Measurements from ENCODE around the gene ZNHIT1.

ZNHIT1 gene

GRCh38 chr7:101217388-101218235 is at the start of gene ZNHIT1, which contains the start of gene PLOD3:
TSS of gene ZNHIT1 (plus strand) at chr7:101218165. CDS start at chr7:101218196, 31 bp downstream.
TSS of gene PLOD3 (minus strand) at chr7:101217581. CDS start at chr7:101217274, 307 bp downstream.
- DNase-seq, result peak; percentile 100

DNA sequence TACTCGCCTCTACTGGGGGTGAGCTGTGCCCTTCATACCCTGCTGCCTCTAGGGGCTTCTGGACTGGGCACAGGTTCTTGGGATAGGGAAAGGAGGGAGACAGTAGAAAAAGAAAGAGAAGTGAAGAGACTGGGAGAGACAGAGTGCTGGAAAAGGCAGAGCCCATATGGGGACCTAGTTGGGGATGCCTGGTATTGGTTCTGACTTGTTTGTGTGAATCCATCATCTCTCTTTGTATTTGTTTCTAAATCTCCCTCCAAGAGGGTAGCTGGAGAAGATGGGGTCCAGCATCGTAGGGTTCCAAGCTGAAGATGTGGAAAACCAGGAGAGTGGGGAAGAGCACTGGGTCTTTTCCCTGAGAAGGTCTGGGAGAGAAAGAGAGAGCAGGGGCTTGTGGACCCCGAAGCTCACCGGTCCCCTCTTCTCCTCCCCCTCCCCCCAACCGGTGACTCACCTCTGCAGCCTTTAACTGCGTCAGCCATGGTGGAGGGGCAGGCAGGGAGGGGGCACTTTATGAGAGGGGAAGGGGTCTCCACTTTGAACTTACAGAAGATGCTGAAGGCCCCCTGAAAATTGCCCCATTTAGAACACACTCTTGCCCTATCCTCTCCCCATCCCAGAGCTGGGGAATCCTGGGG is 49.4 kb upstream of the ZNHIT1 start:
- DNase-seq, result no peak

GRCh38 chr7:101169110-101169837 is 48.7 kb upstream of the ZNHIT1 start:
- no peak for DNase-seq

DNA sequence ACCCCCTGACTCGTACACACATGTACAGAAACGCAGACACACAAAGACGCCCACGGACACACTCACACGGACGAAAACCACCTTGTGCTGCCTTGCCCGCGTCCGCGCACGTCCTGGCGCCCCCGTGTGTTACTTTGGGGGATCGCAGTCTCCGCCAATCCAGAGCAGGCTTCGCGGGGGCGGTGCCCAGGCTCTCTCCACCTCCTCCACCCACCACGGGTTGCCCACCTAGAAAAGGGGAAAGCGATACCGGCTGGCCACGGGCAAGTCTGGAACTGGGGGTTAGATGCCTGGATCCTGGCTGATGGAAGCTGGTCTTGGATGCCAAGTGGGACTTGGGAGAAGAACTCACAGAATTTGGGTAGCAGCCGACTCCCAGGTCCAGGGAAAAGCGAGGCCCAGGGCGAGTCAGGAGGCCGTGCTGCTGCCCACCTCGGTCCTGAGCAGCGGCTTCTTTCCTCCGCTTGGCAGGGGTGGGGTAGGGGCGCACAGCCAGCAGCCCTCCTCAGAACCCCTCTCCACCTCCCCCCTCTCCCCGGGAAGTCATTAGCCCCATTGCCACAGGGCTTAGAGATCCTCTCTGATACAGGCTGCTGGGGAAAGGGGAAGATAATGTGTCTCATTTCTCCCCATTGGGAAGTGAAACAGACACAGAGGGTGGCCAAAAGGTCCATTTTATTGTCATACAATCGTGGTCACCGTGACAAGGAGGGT is 48.0 kb upstream of the ZNHIT1 start:
- peak; percentile 76 for DNase-seq

DNA sequence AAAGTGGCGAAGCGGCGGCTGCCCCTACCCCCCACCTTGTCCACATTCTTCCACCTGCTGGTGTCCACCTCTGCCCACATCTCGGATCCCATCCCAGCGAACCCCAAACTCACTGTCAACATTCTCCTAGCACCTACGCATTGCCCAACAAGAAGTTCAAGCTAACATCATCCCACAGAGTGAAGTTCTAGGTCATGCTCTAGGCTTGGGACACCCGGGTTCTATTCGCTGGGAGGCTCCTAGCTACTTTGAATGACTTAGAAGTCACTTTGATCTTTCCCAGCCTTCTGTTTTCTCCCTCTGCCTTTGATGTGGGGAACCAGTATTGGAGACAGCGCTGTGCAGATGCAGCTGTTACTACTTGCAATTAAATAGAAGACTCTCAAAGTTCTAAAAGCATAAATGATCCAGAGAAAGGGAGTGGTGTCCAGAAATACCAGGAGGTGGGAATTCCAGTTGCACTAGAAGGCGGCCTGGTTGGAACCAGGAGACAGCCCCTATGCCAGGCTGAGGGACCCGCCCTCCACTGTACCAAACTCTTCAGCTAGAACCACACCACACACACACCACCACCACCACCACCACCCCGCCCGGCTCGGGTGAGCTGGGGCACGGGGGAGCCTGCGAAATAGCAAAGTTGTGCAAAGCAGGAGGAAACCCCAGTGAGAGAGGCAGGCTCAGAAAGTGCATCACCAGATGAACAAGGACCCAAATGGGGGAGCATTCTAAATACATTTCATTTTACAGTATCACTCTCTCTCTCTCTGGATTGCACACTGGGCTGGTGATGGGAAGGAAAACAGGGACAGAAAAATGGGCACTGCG is 47.1 kb upstream of the ZNHIT1 start:
- DNase-seq, result peak; percentile 41

DNA sequence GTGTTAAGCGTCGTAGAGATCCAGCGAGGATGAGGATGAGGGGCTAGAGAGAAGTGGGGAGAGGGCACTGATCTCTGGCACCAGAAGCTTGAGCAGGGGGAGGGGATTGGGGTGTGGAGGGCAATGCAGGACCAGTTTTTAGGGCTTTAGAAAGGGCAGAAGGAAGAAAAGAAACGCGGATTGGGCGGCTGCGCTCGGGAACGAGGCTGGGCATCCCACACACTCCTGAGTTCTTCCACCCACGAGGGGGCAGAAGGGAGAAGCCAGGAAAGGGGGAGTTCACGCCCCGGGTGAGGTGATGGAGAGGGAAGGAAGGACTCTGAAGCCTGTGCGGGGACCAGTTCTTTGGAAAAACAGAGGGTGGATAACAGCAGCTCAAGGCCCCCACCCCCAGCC is 46.5 kb upstream of the ZNHIT1 start:
- no peak for DNase-seq

DNA sequence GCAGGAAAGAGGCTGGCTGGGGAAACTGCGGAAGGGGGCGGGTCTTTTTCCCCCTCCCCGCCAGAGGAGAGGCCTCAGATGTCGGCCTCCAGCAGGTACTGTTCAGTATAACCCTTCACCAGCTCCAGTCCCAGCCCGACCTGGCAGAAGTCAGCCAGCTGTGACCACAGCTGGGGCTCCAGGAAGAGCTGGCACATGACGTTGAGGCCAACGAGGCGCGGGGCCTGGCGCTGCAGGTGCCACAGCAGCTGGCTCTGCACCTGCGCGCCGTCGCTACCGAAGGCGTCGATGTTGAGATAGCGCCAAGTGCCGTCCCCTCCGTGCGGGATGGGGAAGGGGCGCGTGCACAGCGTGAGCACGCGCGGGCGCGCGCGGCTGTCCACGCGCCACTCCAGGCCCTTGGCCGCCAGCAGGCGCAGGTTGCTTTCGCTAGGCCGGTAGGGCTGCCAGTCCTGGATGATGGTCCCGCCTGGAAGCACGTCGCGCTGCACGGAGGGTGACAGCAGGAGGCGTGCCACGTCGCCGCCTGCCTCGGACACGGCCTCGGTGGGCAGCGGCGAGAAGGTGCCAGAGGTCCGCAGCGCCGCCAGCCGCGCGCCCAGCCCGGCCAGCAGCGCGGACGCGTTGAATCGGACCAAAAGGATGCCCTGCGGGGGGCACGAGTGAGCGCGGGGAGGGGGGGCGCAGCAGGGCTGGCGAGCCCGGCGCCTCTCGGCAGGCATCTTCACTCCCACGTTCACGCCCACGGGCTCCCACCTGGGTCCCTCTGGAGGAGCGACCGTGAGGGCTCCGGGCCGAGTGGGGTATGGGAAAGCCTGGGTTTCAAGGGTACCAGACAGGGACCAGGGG is 45.7 kb upstream of the ZNHIT1 start:
- DNase-seq, result no peak

- peak; percentile 76 for DNase-seq
These were observed 44.9 kb upstream of the ZNHIT1 start for GRCh38 chr7:101172854-101173751.

- DNase-seq, result peak; percentile 60
These were observed 44.2 kb upstream of the ZNHIT1 start for GRCh38 chr7:101173752-101174244.

- DNase-seq, result no peak
These were observed 43.6 kb upstream of the ZNHIT1 start for GRCh38 chr7:101174322-101174854.

DNA sequence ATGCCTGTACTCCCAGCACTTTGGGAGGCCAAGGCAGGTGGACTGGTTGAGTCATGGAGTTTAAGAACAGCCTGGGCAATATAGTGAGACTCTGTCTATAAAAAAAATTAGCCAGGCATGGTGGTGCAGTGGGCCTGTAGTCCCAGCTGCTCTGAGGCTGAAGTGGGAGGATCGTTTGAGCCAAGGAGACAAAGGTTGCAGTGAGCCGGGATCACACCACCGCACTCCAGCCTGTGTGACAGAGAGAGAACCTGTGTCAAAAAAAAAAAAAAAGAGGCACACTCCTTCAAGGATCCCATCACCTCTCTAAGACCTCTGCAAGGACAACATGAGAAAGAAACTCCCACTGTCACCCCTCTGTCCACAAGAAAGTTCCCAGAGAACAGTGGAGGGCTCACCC is 42.3 kb upstream of the ZNHIT1 start:
- DNase-seq, result no peak

- no peak for DNase-seq
These were observed 40.3 kb upstream of the ZNHIT1 start for GRCh38 chr7:101177644-101178043.

GRCh38 chr7:101179117-101179516 is 38.8 kb upstream of the ZNHIT1 start:
- no peak for DNase-seq

- DNase-seq, result no peak
These were observed 38.3 kb upstream of the ZNHIT1 start for GRCh38 chr7:101179713-101180112.

DNA sequence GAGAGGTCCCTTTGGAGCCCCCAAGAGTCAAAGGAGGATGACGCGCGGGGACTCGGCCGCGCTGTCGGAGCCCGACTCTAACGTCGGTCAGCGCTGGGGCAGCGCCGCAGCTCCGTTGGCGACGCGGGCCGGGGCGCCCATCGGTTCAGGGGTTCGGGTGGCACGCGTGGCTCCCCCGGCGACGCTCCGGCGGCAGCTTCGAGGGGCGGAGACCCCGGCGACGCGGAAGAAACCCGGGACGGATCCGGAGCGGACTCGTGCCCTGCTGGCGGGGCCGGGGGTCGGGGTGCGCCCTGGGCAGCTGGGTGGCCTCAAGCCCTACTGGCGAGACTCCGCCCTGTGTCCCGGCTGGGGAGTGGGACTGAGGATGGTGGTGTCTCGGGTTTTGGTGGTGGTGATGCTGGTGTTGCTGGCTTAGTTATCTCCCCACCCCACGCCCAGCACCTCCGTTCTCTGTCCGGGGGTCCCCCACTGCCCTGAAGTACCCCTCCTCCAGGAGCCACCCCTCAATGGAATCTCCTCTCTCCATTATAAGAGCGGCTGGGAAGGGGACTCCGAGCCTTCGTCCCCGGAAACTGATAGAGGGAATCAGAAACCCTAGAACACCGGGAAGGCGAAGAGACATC is 37.7 kb upstream of the ZNHIT1 start, which contains the start of gene NAT16:
Gene NAT16, minus strand, starts transcription at position 164 of the 626 bp plus-strand sequence. CDS start 5,486 bp downstream, outside the sequence.
- no peak for DNase-seq

DNA sequence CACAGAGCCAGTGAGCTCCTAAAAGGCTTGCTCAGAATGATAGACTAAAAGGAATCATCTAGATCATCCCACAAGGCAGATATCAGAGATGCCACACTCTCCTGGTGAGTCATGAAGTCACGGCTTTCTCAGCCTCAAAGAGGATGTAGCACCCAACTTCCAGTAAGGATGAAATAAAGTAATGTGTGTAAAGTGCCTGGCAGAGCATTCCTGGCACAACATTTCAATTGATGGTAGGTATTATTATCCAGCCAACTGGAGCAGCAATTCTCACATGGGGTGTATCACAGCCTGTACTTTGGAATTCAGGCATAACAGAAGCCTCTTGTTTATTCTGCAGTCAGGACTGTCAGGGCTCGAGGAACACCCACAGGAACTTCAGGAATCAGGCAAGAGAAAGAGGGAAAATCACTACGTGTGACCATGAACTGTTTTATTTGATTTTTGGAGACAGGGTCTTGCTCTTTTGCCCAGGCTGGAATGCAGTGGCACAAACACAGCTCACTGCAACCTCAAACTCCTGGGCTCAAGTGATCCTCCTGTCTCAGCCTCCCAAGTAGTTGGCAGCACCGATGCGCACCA is 32.6 kb upstream of the ZNHIT1 start:
- peak; percentile 70 for DNase-seq

DNA sequence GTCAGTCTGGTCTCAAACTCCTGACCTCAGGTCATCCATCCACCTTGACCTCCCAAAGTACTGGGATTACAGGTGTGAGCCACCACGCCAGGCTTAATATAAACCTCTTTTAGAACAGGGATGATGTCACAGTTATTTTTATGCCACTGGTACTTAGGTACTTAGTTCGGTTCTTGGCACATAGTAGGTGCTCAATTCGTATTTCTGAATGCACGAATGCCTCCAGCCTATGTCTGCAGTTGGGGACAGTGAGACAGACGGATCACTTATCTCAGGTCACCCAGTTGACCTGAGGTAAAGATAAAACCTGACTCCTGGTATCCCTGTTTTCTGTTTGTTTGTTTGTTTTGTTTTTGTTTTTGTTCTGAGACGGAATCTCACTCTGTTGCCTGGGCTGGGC is 31.8 kb upstream of the ZNHIT1 start:
- no peak for DNase-seq

DNA sequence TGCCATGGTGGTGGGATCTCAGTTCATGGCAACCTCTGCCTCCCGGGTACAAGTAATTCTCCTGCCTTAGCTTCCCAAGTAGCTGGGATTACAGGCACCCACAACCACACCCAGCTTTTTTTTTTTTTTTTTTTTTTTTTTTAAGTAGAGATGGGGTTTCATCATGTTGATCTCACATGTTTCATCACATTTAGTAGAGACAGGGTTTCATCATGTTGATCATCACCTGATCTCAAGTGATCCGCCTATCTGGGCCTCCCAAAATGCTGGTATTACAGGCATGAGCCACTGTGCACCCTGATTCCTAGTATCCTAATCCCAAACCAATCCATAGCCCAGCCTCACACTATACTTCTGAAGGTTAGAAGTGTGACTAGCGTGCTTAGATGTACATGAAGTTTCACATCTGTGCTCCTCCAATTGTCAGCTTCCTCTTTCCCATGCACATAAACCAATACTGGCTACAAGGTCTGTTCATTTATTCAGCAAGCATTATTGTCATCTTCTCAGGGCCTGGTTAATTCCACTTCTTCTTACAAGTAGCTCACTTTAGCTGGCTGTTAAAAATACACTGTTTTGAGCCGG is 31.0 kb upstream of the ZNHIT1 start:
- peak; percentile 61 for DNase-seq

Data from suppressor macrophage treated with lipopolysaccharide for 4 hours (primary cell).